Thyroid gland (tissue), 4 donors: ENCODE results near the gene COMMD10. TPM values are rescaled to one million over a fixed set of nuclear protein-coding genes. Genes with fewer than 3 reads are reported as not detected.

Experiments
- DNase-seq, 2 donors: peaks; one replicate each; pipeline ENCODE4 v3.0.0-alpha.2; 2019
- H3K27ac ChIP-seq, 3 donors: fragments of 200-600 bp; sonication (generic); 1 replicate in 2 of 3; 2 replicates in 1 of 3; pipeline ENCODE4 v1.5.1; 2016 to 2019; ENCODE audit warnings: mild to moderate bottlenecking in 1 of 3, moderate library complexity in 1 of 3
- H3K27me3 ChIP-seq: fragments of 200-600 bp; sonication (generic); one replicate; pipeline ENCODE4 v1.5.1; 2019
- H3K36me3 ChIP-seq, 2 donors: fragments of 200-600 bp; sonication (generic); one replicate each; pipeline ENCODE4 v1.5.1; 2016 to 2019
- H3K4me1 ChIP-seq, 2 donors: fragments of 200-600 bp; sonication (generic); one replicate each; pipeline ENCODE4 v1.5.1; 2017 to 2019
- H3K4me3 ChIP-seq, 3 donors: fragments of 200-600 bp; sonication (generic); replicated peaks in 1 of 3; 1 replicate in 2 of 3; 2 replicates in 1 of 3; pipeline ENCODE4 v1.5.1; 2016; ENCODE audit warnings: mild to moderate bottlenecking in 1 of 3
- H3K9me3 ChIP-seq: fragments of 200-600 bp; sonication (generic); one replicate; pipeline ENCODE4 v1.5.1; 2017
- CTCF ChIP-seq, 6 experiments: fragments of 200-600 bp in 3 of 6; fragments of 450-650 bp in 3 of 6; sonication (generic) in 3 of 6; IDR thresholded peaks; one replicate each; pipeline ENCODE4 v1.5.1; 2016 to 2019; ENCODE audit warnings: antibody characterized with exemption in 6 of 6, mild to moderate bottlenecking in 2 of 6, inconsistent platforms in 1 of 6, moderate library complexity in 1 of 6
- POLR2A ChIP-seq, 2 donors: fragments of 450-650 bp; IDR thresholded peaks; one replicate each; pipeline ENCODE4 v1.6.1; 2017; ENCODE audit warnings: antibody characterized with exemption in 2 of 2, mild to moderate bottlenecking in 2 of 2, moderate library complexity in 1 of 2
- WGBS, 2 donors: methylation state at CpG; one replicate each; pipeline ENCODE4 v1.1.5; 2017; 5-methylcytosine and 5-hydroxymethylcytosine counted together
- intact Hi-C: fragments of 100-400 bp; cut with DNase I; formaldehyde crosslinking; loops from one replicate; pipeline ENCODE4 v1.15.1; 2023
- total RNA-seq, 4 donors: library from RNA; depleted of rRNA; stranded (reverse); fragments of >200 nt; gene quantifications; one replicate each; pipeline ENCODE4 v1.2.3, GENCODE V29; 2016

Gene COMMD10
- total RNA-seq, 4 donors from 2014 or later = 51.9 to 73.5 (median 60.7) TPM

GRCh38 chr5:116044073-116044472, 40.8 kb upstream of the COMMD10 start:
- no peaks in the 10 kb centered on the region for H3K27me3 ChIP-seq
- no peaks in the 10 kb centered on the region for H3K4me1 ChIP-seq
- no peaks in the 10 kb centered on the region for H3K36me3 ChIP-seq
- H3K27ac ChIP-seq = no peak overlapping the region
- TF ChIP-seq POLR2A (IDR thresholded peaks at IDR 0.05) (no peak), CTCF (IDR thresholded peaks at IDR 0.05) (no peak)
- no peaks in the 10 kb centered on the region for H3K9me3 ChIP-seq
- no peak for DNase-seq
- intact Hi-C loops = no loop called here
- H3K4me3 ChIP-seq = no peak overlapping the region
- WGBS, 2 donors = 82% methylated on average over 3 of the region's 3 CpGs

- Histone ChIP-seq H3K36me3 (no peaks in the 10 kb centered on the region), H3K27ac (no peak overlapping the region), H3K9me3 (no peaks in the 10 kb centered on the region), H3K4me3 (no peak overlapping the region), H3K4me1 (no peaks in the 10 kb centered on the region), H3K27me3 (no peaks in the 10 kb centered on the region)
- intact Hi-C loops = no loop called here
- no peak for DNase-seq
- no peak for TF ChIP-seq POLR2A (IDR thresholded peaks at IDR 0.05)
- TF ChIP-seq CTCF (IDR thresholded peaks at IDR 0.05) = no peak
- 85% methylated on average over 2 of the region's 2 CpGs for WGBS, 2 donors
These were observed 39.0 kb upstream of the COMMD10 start for GRCh38 chr5:116045821-116046220.

DNA sequence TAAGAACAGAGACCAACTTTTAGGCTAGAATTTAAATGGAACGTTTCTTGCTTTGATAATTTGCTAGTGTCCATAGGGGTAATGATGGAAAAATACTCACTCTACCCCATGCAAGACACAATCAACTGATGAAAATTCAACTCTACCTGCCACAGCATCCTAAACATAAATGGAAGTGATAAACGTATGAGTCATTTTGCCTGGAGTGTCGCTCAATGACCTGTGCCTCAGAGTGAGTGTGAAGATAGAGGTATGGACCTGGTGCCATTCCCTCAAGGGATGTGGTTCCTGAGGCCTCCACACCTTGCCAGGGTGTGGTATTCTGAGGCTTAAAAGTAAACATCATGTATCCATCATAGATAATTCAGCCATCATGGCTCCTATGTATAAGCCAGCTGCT, 38.6 kb upstream of the COMMD10 start:
- H3K27ac ChIP-seq = no peak overlapping the region
- H3K4me3 ChIP-seq = no peak overlapping the region
- no peak for TF ChIP-seq CTCF (IDR thresholded peaks at IDR 0.05)
- TF ChIP-seq POLR2A (IDR thresholded peaks at IDR 0.05) = no peak
- no peaks in the 10 kb centered on the region for H3K9me3 ChIP-seq
- 83 to 92% methylated on average over 3 of the region's 3 CpGs for WGBS, 2 donors
- DNase-seq = no peak
- no peaks in the 10 kb centered on the region for H3K36me3 ChIP-seq
- intact Hi-C loops = no loop called here
- H3K27me3 ChIP-seq = no peaks in the 10 kb centered on the region
- H3K4me1 ChIP-seq = no peaks in the 10 kb centered on the region

DNA sequence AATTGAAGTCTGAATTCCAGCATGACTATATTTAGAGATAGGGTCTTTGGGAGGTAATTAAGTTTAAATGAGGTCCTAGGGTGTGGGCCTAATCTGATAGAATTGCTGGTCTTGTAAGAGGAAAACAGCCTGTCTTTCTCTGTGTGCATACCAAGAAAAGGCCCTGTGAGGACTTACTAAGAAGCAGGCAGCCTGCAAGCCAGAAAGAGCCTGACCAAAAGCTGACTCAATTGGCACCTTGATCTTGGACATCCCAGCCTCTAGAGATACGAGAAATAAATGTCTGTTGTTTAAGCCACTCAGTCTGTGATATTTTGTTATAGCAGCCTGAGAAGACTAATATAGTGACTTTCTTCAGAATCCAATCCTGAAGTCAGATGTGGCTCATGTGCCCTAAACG, 38.0 kb upstream of the COMMD10 start:
- Histone ChIP-seq H3K36me3 (no peaks in the 10 kb centered on the region), H3K4me1 (no peaks in the 10 kb centered on the region), H3K4me3 (no peak overlapping the region), H3K27ac (no peak overlapping the region), H3K27me3 (no peaks in the 10 kb centered on the region), H3K9me3 (no peaks in the 10 kb centered on the region)
- WGBS, 2 donors = 83 to 87% methylated on average over 2 of the region's 2 CpGs
- intact Hi-C loops = no loop called here
- no peak for DNase-seq
- TF ChIP-seq CTCF (IDR thresholded peaks at IDR 0.05) (no peak), POLR2A (IDR thresholded peaks at IDR 0.05) (no peak)

- no peak for DNase-seq
- no peaks in the 10 kb centered on the region for H3K36me3 ChIP-seq
- TF ChIP-seq CTCF (IDR thresholded peaks at IDR 0.05) (no peak), POLR2A (IDR thresholded peaks at IDR 0.05) (no peak)
- intact Hi-C loops = no loop called here
- no peaks in the 10 kb centered on the region for H3K4me1 ChIP-seq
- no peak overlapping the region for H3K4me3 ChIP-seq
- H3K27me3 ChIP-seq = no peaks in the 10 kb centered on the region
- H3K27ac ChIP-seq = no peak overlapping the region
- no peaks in the 10 kb centered on the region for H3K9me3 ChIP-seq
- 76 to 78% methylated on average over 13 of the region's 13 CpGs for WGBS, 2 donors
These were observed 26.4 kb upstream of the COMMD10 start for GRCh38 chr5:116058346-116058936.
